Vagina (tissue), 2 donors: ENCODE data around the gene ATF7. TPM values are rescaled to one million over a fixed set of nuclear protein-coding genes. Genes with fewer than 3 reads are reported as not detected.
A peak's percentile ranks its signal among the peaks of the same experiment; 100 is the strongest.
"Not testable (repeated sequence)": the region's sequence is repeated elsewhere in the genome, so short reads cannot be mapped to it uniquely, and the experiment has no call there.

Source experiments
- DNase-seq, 2 donors: peaks; one replicate each; pipeline ENCODE4 v3.0.0-alpha.2; 2017; ENCODE audit errors: extremely low spot score in 2 of 2
- H3K27ac ChIP-seq: fragments of 200-600 bp; sonication (generic); one replicate; pipeline ENCODE4 v1.5.1; 2019
- H3K27me3 ChIP-seq: fragments of 200-600 bp; sonication (generic); one replicate; pipeline ENCODE4 v1.5.1; 2019
- H3K36me3 ChIP-seq, 2 donors: fragments of 200-600 bp; sonication (generic); one replicate each; pipeline ENCODE4 v1.5.1; 2017 to 2019
- H3K4me1 ChIP-seq: fragments of 200-600 bp; sonication (generic); one replicate; pipeline ENCODE4 v1.5.1; 2019
- H3K4me3 ChIP-seq, 2 donors: fragments of 200-600 bp; sonication (generic); 1 replicate in 1 of 2; 2 replicates in 1 of 2; pipeline ENCODE4 v1.5.1; 2016 to 2019
- H3K9me3 ChIP-seq: fragments of 200-600 bp; sonication (generic); one replicate; pipeline ENCODE4 v1.5.1; 2019
- POLR2A ChIP-seq, 2 donors: fragments of 450-650 bp; IDR thresholded peaks; one replicate each; pipeline ENCODE4 v1.6.1; 2017; ENCODE audit warnings: antibody characterized with exemption in 2 of 2, mild to moderate bottlenecking in 2 of 2, moderate library complexity in 2 of 2
- POLR2AphosphoS5 ChIP-seq, 2 donors: sonication (generic); formaldehyde crosslinking; IDR thresholded peaks; one replicate each; pipeline ENCODE4 v1.9.0; 2017; ENCODE audit warnings: antibody characterized with exemption in 2 of 2, mild to moderate bottlenecking in 2 of 2, low read depth in 1 of 2; ENCODE audit not compliant: insufficient read depth in 1 of 2
- intact Hi-C: fragments of 100-400 bp; cut with DNase I; formaldehyde crosslinking; loops from one replicate; pipeline ENCODE4 v1.15.1; 2023
- total RNA-seq: library from RNA; depleted of rRNA; stranded (reverse); fragments of >200 nt; gene quantifications from one replicate; pipeline ENCODE4 v1.2.3, GENCODE V29; 2016
- TF ChIP-seq, protein P1 (sequence below), 3 experiments: fragments of 450-650 bp in 2 of 3; fragments of 200-600 bp in 1 of 3; sonication (generic) in 1 of 3; IDR thresholded peaks; one replicate each; pipeline ENCODE4 v1.5.1; 2017 to 2019; ENCODE audit warnings: antibody characterized with exemption in 3 of 3, mild to moderate bottlenecking in 2 of 3, moderate library complexity in 2 of 3

Gene ATF7
- total RNA-seq, 1 donor from 2014 or later, result 34.9 TPM

DNA sequence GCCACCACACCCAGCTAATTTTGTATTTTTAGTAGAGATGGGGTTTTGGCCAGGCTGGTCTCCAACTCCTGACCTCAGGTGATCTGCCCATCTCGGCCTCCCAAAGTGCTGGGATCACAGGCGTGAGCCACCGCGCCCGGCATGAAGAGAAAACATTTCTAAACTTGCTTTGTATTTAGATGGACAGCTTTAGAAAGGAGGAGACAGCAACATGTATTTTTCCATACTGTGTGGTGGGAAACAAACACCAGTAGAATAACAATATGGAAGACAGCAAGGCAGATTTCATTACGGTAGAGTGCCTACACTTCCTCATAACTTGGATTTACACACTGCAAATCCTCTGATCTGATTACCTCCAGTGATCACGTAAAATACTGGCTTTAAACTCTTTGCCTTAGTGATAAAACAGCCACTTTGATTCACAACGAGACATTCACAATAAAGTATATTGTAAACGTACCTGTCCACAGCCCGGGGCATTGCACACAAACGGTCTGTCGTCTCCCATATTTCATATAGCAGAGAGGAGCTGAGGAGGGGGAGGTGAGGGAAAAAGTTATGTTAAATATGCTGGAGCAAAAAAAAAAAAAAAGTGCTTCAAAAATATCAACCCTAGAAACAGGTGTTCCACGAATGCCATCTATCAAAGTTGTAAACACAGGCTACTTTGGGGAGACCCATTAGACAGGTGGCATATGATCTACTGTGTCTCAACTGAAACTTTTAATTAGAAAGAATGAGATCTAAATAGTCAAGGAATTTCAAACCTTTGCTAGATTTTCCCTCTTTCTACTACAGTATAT, 25.5 kb downstream of the ATF7 start:
- DNase-seq, result no peak
- no peaks in the 10 kb centered on the region for H3K9me3 ChIP-seq
- no peak for TF ChIP-seq POLR2AphosphoS5 (IDR thresholded peaks at IDR 0.05; ENCODE audit: insufficient read depth in 1 of 2, low read depth in 1 of 2)
- no peak for TF ChIP-seq POLR2A (IDR thresholded peaks at IDR 0.05)
- TF ChIP-seq, protein P1, sequence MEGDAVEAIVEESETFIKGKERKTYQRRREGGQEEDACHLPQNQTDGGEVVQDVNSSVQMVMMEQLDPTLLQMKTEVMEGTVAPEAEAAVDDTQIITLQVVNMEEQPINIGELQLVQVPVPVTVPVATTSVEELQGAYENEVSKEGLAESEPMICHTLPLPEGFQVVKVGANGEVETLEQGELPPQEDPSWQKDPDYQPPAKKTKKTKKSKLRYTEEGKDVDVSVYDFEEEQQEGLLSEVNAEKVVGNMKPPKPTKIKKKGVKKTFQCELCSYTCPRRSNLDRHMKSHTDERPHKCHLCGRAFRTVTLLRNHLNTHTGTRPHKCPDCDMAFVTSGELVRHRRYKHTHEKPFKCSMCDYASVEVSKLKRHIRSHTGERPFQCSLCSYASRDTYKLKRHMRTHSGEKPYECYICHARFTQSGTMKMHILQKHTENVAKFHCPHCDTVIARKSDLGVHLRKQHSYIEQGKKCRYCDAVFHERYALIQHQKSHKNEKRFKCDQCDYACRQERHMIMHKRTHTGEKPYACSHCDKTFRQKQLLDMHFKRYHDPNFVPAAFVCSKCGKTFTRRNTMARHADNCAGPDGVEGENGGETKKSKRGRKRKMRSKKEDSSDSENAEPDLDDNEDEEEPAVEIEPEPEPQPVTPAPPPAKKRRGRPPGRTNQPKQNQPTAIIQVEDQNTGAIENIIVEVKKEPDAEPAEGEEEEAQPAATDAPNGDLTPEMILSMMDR (IDR thresholded peaks at IDR 0.05), result no peak
- peak overlapping the region in 1 of 2 donors; percentile 15 for H3K4me3 ChIP-seq
- H3K36me3 ChIP-seq, result no peaks in the 10 kb centered on the region
- intact Hi-C loops, result no loop called here
- H3K27me3 ChIP-seq, result no peaks in the 10 kb centered on the region
- H3K27ac ChIP-seq, result peak overlapping the region; percentile 11
- peaks cover 48% of the 10 kb centered on the region for H3K4me1 ChIP-seq

DNA sequence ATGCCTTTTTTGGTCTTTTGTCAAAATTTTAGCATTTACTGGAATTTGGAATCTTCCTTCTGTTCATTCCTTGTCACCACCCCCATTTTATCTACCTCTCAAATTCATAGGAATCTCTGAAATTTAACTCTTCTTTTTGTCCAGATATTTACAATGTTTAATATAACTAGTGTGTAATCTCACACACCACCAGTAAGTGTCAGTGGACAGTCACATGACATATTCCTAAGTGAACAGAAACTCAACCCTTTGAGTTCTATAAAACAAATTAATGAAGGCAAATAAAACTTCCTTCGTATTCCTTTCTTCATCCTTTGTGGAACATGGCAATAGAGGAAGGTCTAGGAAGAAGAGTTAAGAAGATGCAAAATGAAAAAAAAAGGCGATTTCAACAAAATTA, 26.6 kb downstream of the ATF7 start:
- no peaks in the 10 kb centered on the region for H3K27me3 ChIP-seq
- H3K36me3 ChIP-seq, result no peaks in the 10 kb centered on the region
- H3K9me3 ChIP-seq, result no peaks in the 10 kb centered on the region
- H3K4me3 ChIP-seq, result no peak overlapping the region
- DNase-seq, result no peak
- H3K27ac ChIP-seq, result no peak overlapping the region
- intact Hi-C loops, result no loop called here
- peaks cover 56% of the 10 kb centered on the region for H3K4me1 ChIP-seq
- no peak for TF ChIP-seq POLR2A (IDR thresholded peaks at IDR 0.05)
- no peak for TF ChIP-seq POLR2AphosphoS5 (IDR thresholded peaks at IDR 0.05; ENCODE audit: insufficient read depth in 1 of 2, low read depth in 1 of 2)
- TF ChIP-seq, protein P1 (IDR thresholded peaks at IDR 0.05), result no peak

DNA sequence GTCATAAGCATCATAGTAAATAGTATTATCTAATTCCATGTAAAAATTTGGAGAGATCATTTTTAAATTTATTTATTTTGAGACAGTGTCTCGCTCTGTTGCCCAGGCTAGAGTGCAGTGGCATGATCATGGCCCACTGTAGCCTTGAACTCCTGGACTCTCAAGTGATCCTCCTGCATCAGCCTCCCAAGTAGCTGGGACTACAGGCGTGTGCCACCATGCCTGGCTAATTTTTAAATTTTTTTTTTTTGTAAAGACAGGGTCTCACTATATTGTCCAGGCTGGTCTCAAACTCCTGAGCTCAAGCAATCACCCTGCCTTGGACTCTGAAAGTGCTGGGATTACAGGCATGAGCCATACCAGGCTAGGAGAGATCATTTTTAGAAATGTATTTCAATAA, 27.2 kb downstream of the ATF7 start:
- H3K4me1 ChIP-seq, result peaks cover 56% of the 10 kb centered on the region
- H3K36me3 ChIP-seq, H3K27me3 ChIP-seq, H3K4me3 ChIP-seq, H3K27ac ChIP-seq, H3K9me3 ChIP-seq, DNase-seq, intact Hi-C loops: not testable (repeated sequence)

DNA sequence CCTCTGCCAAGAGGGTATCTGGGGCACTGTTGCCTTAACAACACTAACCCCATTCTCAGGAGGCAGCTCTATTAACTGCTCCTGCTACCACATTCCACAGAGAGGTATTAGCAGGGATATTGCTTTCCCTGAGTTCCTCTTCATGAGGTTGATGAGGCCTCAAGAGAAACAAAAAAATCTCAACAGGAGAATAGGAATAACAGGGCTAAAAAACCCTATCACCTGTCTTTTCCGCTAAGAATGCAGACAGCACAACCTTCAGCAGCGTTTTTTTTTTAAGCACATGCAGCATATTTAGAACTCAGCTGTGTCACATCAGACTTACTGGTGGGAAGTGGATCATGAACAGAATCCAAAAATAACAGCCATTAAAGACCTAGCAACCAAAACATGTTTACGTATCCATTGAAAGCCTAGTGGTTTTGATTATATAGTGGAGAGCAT, 29.2 kb downstream of the ATF7 start:
- Histone ChIP-seq H3K27me3 (no peaks in the 10 kb centered on the region), H3K9me3 (no peaks in the 10 kb centered on the region), H3K4me1 (peaks cover 45% of the 10 kb centered on the region), H3K27ac (peak overlapping the region; percentile 42), H3K4me3 (no peak overlapping the region), H3K36me3 (no peaks in the 10 kb centered on the region)
- no peak for DNase-seq
- TF ChIP-seq, protein P1 (IDR thresholded peaks at IDR 0.05), result no peak
- TF ChIP-seq POLR2AphosphoS5 (IDR thresholded peaks at IDR 0.05; ENCODE audit: insufficient read depth in 1 of 2, low read depth in 1 of 2), result peak in 1 of 2 donors; percentile 81
- intact Hi-C loops, result no loop called here

DNA sequence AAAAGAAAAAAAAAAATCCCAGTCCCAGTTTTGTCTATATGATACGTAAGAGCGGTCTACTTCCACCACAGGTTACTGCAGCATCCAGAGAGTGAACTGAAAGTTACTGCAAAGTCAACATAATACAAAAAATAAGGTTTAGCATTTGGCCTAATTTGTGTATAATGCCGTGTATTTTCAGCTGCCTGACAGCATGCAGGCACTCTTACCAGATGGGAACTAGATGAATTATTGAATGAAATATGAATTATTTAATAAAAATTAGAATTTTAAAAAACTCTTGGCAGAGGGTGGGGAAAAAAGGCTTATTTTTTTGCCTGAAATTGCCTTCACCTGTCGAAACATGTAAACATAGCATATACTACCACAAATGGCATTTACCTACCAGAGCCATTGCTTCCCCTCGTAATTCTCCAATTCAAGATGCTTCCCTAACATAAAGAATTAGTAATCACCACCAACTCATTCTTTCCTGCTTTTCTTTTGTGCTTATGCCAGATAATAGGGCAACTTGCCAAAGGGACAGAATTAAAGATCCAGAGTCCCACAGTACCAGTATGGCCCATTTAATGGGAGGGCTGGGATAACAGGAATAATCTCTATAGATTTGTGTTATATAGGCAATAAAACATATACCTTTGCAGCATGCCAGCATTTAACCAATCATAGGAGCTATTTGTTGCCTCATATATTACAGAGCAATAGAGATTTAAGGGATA, 31.1 kb downstream of the ATF7 start:
- H3K4me1 ChIP-seq, result peaks cover 48% of the 10 kb centered on the region
- no peaks in the 10 kb centered on the region for H3K27me3 ChIP-seq
- H3K27ac ChIP-seq, result no peak overlapping the region
- no peaks in the 10 kb centered on the region for H3K36me3 ChIP-seq
- intact Hi-C loops, result no loop called here
- DNase-seq, result no peak
- TF ChIP-seq POLR2A (IDR thresholded peaks at IDR 0.05), result no peak
- TF ChIP-seq, protein P1 (IDR thresholded peaks at IDR 0.05), result no peak
- no peak for TF ChIP-seq POLR2AphosphoS5 (IDR thresholded peaks at IDR 0.05; ENCODE audit: insufficient read depth in 1 of 2, low read depth in 1 of 2)
- no peak overlapping the region for H3K4me3 ChIP-seq
- H3K9me3 ChIP-seq, result no peaks in the 10 kb centered on the region
